ENCODE measurements around the gene KDM3B. TPM values are rescaled to one million over a fixed set of nuclear protein-coding genes. Genes with fewer than 3 reads are reported as not detected.

KDM3B gene
- total and polyA plus RNA-seq, 2 of the 8 experiments (the other 6 are each of a cell fraction or from before 2014, with no cell fraction given), result 27.1 to 78.1 TPM

GRCh38 chr5:138455232-138455930 lies 102.9 kb downstream of the KDM3B start:
- Histone ChIP-seq H3K56ac (replicated peaks; ENCODE audit: insufficient read length, low read depth, low read length) (no peak overlapping the region), H3K14ac (ENCODE audit: insufficient read length) (no peak overlapping the region), H3K27me3 (replicated peaks in 1 of 4; ENCODE audit: control insufficient read depth in 3 of 4, extremely low read depth in 1 of 4, insufficient read depth in 3 of 4, low read length in 3 of 4) (no peaks in the 10 kb centered on the region), H2BK5ac (ENCODE audit: low read depth, low read length) (0 out of 2 replicates have a peak overlapping the region, but pooled peaks have one; percentile 18), H4K8ac (ENCODE audit: extremely low read depth, insufficient read depth, low read length) (no peak overlapping the region), H4K91ac (replicated peaks; ENCODE audit: insufficient read length, low read length) (no peak overlapping the region), H3K79me2 (ENCODE audit: control insufficient read depth in 1 of 2, insufficient read depth in 2 of 2, low read length in 2 of 2) (no peaks in the 10 kb centered on the region), H3K4me1 (replicated peaks in 1 of 4; ENCODE audit: control insufficient read depth in 3 of 4, insufficient read depth in 4 of 4, low read length in 3 of 4) (peaks cover 0 to 7% (median 6%) of the 10 kb centered on the region in 4 experiments; a peak in 3 of 7 replicates), H3K23ac (ENCODE audit: insufficient read length) (no peak overlapping the region), H2BK15ac (ENCODE audit: low read length) (no peak overlapping the region; the same call in 1 of the 2 replicates), H3K4ac (replicated peaks; ENCODE audit: insufficient read length, low read depth, low read length) (no peak overlapping the region), H2BK120ac (replicated peaks; ENCODE audit: low read depth, low read length) (no peak overlapping the region), H3K36me3 (ENCODE audit: control insufficient read depth in 2 of 4, insufficient read depth in 4 of 4, low read length in 3 of 4) (no peaks in the 10 kb centered on the region), H3K23me2 (ENCODE audit: low read depth, low read length) (no peaks in the 10 kb centered on the region), H3K27ac (ENCODE audit: low read depth, low read length) (no peak overlapping the region), H3K79me1 (ENCODE audit: low read depth, low read length) (no peaks in the 10 kb centered on the region), H2AK5ac (ENCODE audit: low read depth, low read length) (no peak overlapping the region), H4K20me1 (replicated peaks in 1 of 2; ENCODE audit: control insufficient read depth in 1 of 2, insufficient read depth in 2 of 2, low read length in 2 of 2) (no peaks in the 10 kb centered on the region), H3K9me3 (ENCODE audit: insufficient read depth in 2 of 2, low read depth in 1 of 2, low read length in 1 of 2) (no peaks in the 10 kb centered on the region), H3K4me3 (ENCODE audit: extremely low read depth in 1 of 4, insufficient read depth in 2 of 4, low read depth in 3 of 4, low read length in 4 of 4) (peak overlapping the region in 1 of 4 experiments; percentile 5; a peak in 1 of 8 replicates), H4K5ac (ENCODE audit: insufficient read length, low read depth, low read length) (no peak overlapping the region), H2AFZ (ENCODE audit: low read length) (peak overlapping the region; percentile 56), H3K9ac (replicated peaks in 1 of 4; ENCODE audit: extremely low read depth in 1 of 4, low read depth in 3 of 4, low read length in 3 of 4) (peak overlapping the region in 1 of 4 experiments; percentile 4; a peak in 1 of 7 replicates), H2BK12ac (ENCODE audit: low read depth, low read length) (peak overlapping the region; percentile 9; the same call in 1 of the 2 replicates), H2BK20ac (ENCODE audit: low read length) (no peak overlapping the region), H3K4me2 (ENCODE audit: insufficient read depth in 1 of 2, low read depth in 2 of 2, low read length in 2 of 2) (peak overlapping the region; percentile 3 to 30; a peak in 3 of 4 replicates), H3K18ac (ENCODE audit: extremely low read depth, low read length) (no peak overlapping the region)
- ChIA-PET POLR2A (ENCODE audit: partially characterized antibody) (interaction anchor here (1.3 to 4.6 kb wide), 5 partner anchors 10 to 276 kb away, joined by 3 to 51 read pairs (median 3); partner anchors contain the start of genes EGR1, ETF1 and KIF20A), CTCF (ENCODE audit: partially characterized antibody) (interaction anchor here (0.8 to 24.9 kb wide), 11 partner anchors 5 to 965 kb away, joined by 3 to 532 read pairs (median 4); partner anchors contain the start of genes EGR1 and REEP2)
- FAIRE-seq (no peak), DNase-seq (ENCODE audit: low read depth in 1 of 2, low spot score in 2 of 2) (no peak)
- WGBS, 2 experiments (ENCODE audit: extremely low coverage in 1 of 2, insufficient coverage in 1 of 2, insufficient read length in 1 of 2, insufficient replicate concordance in 2 of 2, low coverage in 1 of 2, low lambda C conversion rate in 2 of 2, missing lambda C conversion rate in 1 of 2), result 64% methylated on average over 11 of the region's 11 CpGs; no CpG with 5 or more reads in 1 of the 2 experiments
- TF ChIP-seq NRF1 (IDR thresholded peaks at IDR 0.05; ENCODE audit: low read depth, low read length) (no peak), CTCF (IDR thresholded peaks at IDR 0.05; ENCODE audit: control extremely low read depth in 1 of 3, insufficient read depth in 1 of 3, low read depth in 1 of 3, low read length in 3 of 3) (peak in 1 of 3 experiments; percentile 4; a peak in 1 of 4 replicates)

Data from H1 (cell line).